ENCODE results near the gene ENOX2. TPM values are rescaled to one million over a fixed set of nuclear protein-coding genes. Genes with fewer than 3 reads are reported as not detected.

Gene ENOX2
- total and polyA plus RNA-seq, 2 of the 13 experiments (the other 11 are each of a cell fraction or from before 2014, with no cell fraction given), result 5.9 to 8.5 TPM

- FAIRE-seq (no peak), ATAC-seq (no peak), DNase-seq (ENCODE audit: low spot score) (no peak)
- Histone ChIP-seq H3K27me3 (ENCODE audit: control insufficient read depth in 1 of 2, insufficient read depth in 2 of 2, low read length in 2 of 2) (no peaks in the 10 kb centered on the region), H3K4me3 (replicated peaks in 1 of 3; ENCODE audit: insufficient read depth in 1 of 3, low read depth in 2 of 3, low read length in 3 of 3) (no peak overlapping the region), H3K79me2 (ENCODE audit: insufficient read depth, low read length) (no peaks in the 10 kb centered on the region), H3K4me2 (ENCODE audit: low read depth, low read length) (no peak overlapping the region), H2AFZ (ENCODE audit: low read length) (no peak overlapping the region), H3K27ac (ENCODE audit: extremely low read length, insufficient read depth, low read length) (no peak overlapping the region), H3K9me3 (ENCODE audit: low read length) (no peaks in the 10 kb centered on the region), H4K20me1 (ENCODE audit: insufficient read depth, low read length) (no peaks in the 10 kb centered on the region), H3K9ac (ENCODE audit: insufficient read depth, low read depth, low read length) (no peak overlapping the region), H3K36me3 (replicated peaks in 1 of 2; ENCODE audit: control insufficient read depth in 1 of 2, insufficient read depth in 2 of 2, low read length in 2 of 2) (no peaks in the 10 kb centered on the region), H3K4me1 (ENCODE audit: insufficient read depth, low read length) (no peaks in the 10 kb centered on the region)
- no CpG with 5 or more reads among the region's 3 CpGs for WGBS (ENCODE audit: low lambda C conversion rate)
- ChIA-PET CTCF (ENCODE audit: low intra/inter-chr PET ratio, low total read pairs) (no interaction called here), POLR2A (no interaction called here)
- intact Hi-C loops (cut with micrococcal nuclease; ENCODE audit: unreplicated experiment), result no loop called here
- BruUV-seq (replicated peaks), result no TSS peak
- TF ChIP-seq HMGA1 (CRISPR knock-in tag; conservative IDR thresholded peaks at IDR 0.05) (no peak), SUZ12 (IDR thresholded peaks at IDR 0.05; ENCODE audit: low read depth, low read length) (no peak), TARDBP (CRISPR knock-in tag; IDR thresholded peaks at IDR 0.05) (no peak), ZNF317 (CRISPR knock-in tag; IDR thresholded peaks at IDR 0.05) (no peak), MAF1 (CRISPR knock-in tag; IDR thresholded peaks at IDR 0.05; ENCODE audit: borderline replicate concordance) (no peak), HBP1 (CRISPR knock-in tag; IDR thresholded peaks at IDR 0.05; ENCODE audit: low read depth) (no peak), PCBP2 (optimal IDR thresholded peaks at IDR 0.05; ENCODE audit: low read depth, low read length, poor library complexity, severe bottlenecking) (no peak), ZNF30 (CRISPR knock-in tag; IDR thresholded peaks at IDR 0.05) (no peak), JUNB (CRISPR knock-in tag; IDR thresholded peaks at IDR 0.05; ENCODE audit: borderline replicate concordance) (no peak), TCF7 (IDR thresholded peaks at IDR 0.05; ENCODE audit: low read depth) (no peak), SP4 (CRISPR knock-in tag; IDR thresholded peaks at IDR 0.05) (no peak), MZF1 (CRISPR knock-in tag; IDR thresholded peaks at IDR 0.05; ENCODE audit: borderline replicate concordance) (no peak), SMAD9 (CRISPR knock-in tag; IDR thresholded peaks at IDR 0.05) (no peak), ZNF572 (CRISPR knock-in tag; IDR thresholded peaks at IDR 0.05) (no peak)
- TF ChIP-seq, protein P1, sequence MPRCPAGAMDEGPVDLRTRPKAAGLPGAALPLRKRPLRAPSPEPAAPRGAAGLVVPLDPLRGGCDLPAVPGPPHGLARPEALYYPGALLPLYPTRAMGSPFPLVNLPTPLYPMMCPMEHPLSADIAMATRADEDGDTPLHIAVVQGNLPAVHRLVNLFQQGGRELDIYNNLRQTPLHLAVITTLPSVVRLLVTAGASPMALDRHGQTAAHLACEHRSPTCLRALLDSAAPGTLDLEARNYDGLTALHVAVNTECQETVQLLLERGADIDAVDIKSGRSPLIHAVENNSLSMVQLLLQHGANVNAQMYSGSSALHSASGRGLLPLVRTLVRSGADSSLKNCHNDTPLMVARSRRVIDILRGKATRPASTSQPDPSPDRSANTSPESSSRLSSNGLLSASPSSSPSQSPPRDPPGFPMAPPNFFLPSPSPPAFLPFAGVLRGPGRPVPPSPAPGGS (CRISPR knock-in tag; IDR thresholded peaks at IDR 0.05), result no peak
- TF ChIP-seq, protein P2, sequence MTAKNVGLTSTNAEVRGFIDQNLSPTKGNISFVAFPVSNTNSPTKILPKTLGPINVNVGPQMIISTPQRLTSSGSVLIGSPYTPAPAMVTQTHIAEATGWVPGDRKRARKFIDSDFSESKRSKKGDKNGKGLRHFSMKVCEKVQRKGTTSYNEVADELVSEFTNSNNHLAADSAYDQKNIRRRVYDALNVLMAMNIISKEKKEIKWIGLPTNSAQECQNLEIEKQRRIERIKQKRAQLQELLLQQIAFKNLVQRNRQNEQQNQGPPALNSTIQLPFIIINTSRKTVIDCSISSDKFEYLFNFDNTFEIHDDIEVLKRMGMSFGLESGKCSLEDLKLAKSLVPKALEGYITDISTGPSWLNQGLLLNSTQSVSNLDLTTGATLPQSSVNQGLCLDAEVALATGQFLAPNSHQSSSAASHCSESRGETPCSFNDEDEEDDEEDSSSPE (CRISPR knock-in tag; IDR thresholded peaks at IDR 0.05), result no peak
- TF ChIP-seq, protein P3, sequence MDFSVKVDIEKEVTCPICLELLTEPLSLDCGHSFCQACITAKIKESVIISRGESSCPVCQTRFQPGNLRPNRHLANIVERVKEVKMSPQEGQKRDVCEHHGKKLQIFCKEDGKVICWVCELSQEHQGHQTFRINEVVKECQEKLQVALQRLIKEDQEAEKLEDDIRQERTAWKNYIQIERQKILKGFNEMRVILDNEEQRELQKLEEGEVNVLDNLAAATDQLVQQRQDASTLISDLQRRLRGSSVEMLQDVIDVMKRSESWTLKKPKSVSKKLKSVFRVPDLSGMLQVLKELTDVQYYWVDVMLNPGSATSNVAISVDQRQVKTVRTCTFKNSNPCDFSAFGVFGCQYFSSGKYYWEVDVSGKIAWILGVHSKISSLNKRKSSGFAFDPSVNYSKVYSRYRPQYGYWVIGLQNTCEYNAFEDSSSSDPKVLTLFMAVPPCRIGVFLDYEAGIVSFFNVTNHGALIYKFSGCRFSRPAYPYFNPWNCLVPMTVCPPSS (IDR thresholded peaks at IDR 0.05), result no peak
- in situ Hi-C loops (cut with HindIII; ENCODE audit: extremely low pct_ligation_motif_present, low pct_unique_long_range_greater_than_20kb), result no loop called here
Observed at GRCh38 chrX:130810561-130810960, 92.4 kb downstream of the ENOX2 start.

Measured in HepG2 (cell line).